Activated CD8-positive, alpha-beta T cell treated with anti-CD3 and anti-CD28 coated beads for 36 hours (primary cell): Measurements from ENCODE around the gene PHF13. TPM values are rescaled to one million over a fixed set of nuclear protein-coding genes. Genes with fewer than 3 reads are reported as not detected.
A peak's percentile ranks its signal among the peaks of the same experiment; 100 is the strongest.

ENCODE experiments used
- ATAC-seq: fragments of 200-7000 bp; cut with Tn5 transposase; one replicate; pipeline ENCODE4 v1.10.0; 2021; ENCODE audit warnings: mild to moderate bottlenecking, moderate library complexity
- CTCF ChIA-PET: fragments of 350-600 bp; sonication (Branson Sonifier 250); formaldehyde crosslinking; loops from one replicate; lab custom pipeline; 2021; ENCODE audit warnings: antibody characterized with exemption; lab: Charles Lee
- POLR2A ChIA-PET: fragments of 350-600 bp; sonication (Branson Sonifier 250); formaldehyde crosslinking; loops from one replicate; lab custom pipeline; 2021; ENCODE audit warnings: antibody characterized with exemption; lab: Charles Lee
- DNase-seq: peaks from one replicate; pipeline ENCODE4 v3.0.0-alpha.2; 2020
- H3K27ac Mint-ChIP-seq: one replicate; pipeline ENCODE4 v1.8.0; 2021; ENCODE audit warnings: mild to moderate bottlenecking, mixed read lengths
- H3K27me3 Mint-ChIP-seq: one replicate; pipeline ENCODE4 v1.8.0; 2021; ENCODE audit warnings: mixed read lengths
- H3K36me3 Mint-ChIP-seq: one replicate; pipeline ENCODE4 v1.8.0; 2021; ENCODE audit warnings: low read depth, mixed read lengths
- H3K4me1 Mint-ChIP-seq: one replicate; pipeline ENCODE4 v1.8.0; 2021; ENCODE audit warnings: low read depth, mixed read lengths
- H3K4me3 Mint-ChIP-seq: one replicate; pipeline ENCODE4 v1.8.0; 2021; ENCODE audit warnings: mild to moderate bottlenecking, moderate library complexity, mixed read lengths
- H3K9me3 Mint-ChIP-seq: one replicate; pipeline ENCODE4 v1.8.0; 2021; ENCODE audit warnings: mixed read lengths
- intact Hi-C: fragments of 100-400 bp; cut with micrococcal nuclease; formaldehyde crosslinking; loops from one replicate; pipeline ENCODE4 v1.10.0; 2022
- total RNA-seq, 2 experiments: library from RNA; stranded (reverse); gene quantifications; one replicate each; pipeline ENCODE4 v1.2.3, GENCODE V29; 2021
- TF ChIP-seq, protein P1 (sequence below): fragments of 200-600 bp; IDR thresholded peaks from one replicate; pipeline ENCODE4 v1.8.0; 2022; ENCODE audit warnings: antibody characterized with exemption, mild to moderate bottlenecking

The PHF13 gene
- total RNA-seq, 2 experiments from 2014 or later, result 12.5 to 14.8 TPM

- intact Hi-C loops, result loop anchor here (1.0 kb wide), 1 partner anchor 10 kb away; the partner anchor contains the start of gene PHF13
- peak overlapping the region; percentile 98 for H3K27ac Mint-ChIP-seq
- H3K4me3 Mint-ChIP-seq, result peak overlapping the region; percentile 82
- H3K9me3 Mint-ChIP-seq, result no peaks in the 10 kb centered on the region
- H3K36me3 Mint-ChIP-seq, result peaks cover 22% of the 10 kb centered on the region
- peaks cover 25% of the 10 kb centered on the region for H3K4me1 Mint-ChIP-seq
- CTCF ChIA-PET, result interaction anchor here (0.6 to 2.7 kb wide), 9 partner anchors 9 to 141 kb away, joined by 3 to 12 read pairs (median 3); partner anchors contain the start of genes DNAJC11, NOL9, PLEKHG5 and TAS1R1
- TF ChIP-seq, protein P1, sequence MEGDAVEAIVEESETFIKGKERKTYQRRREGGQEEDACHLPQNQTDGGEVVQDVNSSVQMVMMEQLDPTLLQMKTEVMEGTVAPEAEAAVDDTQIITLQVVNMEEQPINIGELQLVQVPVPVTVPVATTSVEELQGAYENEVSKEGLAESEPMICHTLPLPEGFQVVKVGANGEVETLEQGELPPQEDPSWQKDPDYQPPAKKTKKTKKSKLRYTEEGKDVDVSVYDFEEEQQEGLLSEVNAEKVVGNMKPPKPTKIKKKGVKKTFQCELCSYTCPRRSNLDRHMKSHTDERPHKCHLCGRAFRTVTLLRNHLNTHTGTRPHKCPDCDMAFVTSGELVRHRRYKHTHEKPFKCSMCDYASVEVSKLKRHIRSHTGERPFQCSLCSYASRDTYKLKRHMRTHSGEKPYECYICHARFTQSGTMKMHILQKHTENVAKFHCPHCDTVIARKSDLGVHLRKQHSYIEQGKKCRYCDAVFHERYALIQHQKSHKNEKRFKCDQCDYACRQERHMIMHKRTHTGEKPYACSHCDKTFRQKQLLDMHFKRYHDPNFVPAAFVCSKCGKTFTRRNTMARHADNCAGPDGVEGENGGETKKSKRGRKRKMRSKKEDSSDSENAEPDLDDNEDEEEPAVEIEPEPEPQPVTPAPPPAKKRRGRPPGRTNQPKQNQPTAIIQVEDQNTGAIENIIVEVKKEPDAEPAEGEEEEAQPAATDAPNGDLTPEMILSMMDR, result no peak
- DNase-seq, result peak; percentile 80
- H3K27me3 Mint-ChIP-seq, result no peaks in the 10 kb centered on the region
- POLR2A ChIA-PET, result interaction anchor here (0.8 to 7.0 kb wide), 9 partner anchors 10 to 138 kb away, joined by 3 to 59 read pairs (median 4); partner anchors contain the start of genes NOL9, PHF13, THAP3 and ZBTB48
- peak; percentile 24 for ATAC-seq
These were observed 10.2 kb upstream of the PHF13 start for GRCh38 chr1:6603238-6603914.

- intact Hi-C loops, result loop anchor here (1.0 kb wide), 1 partner anchor 9 kb away; the partner anchor contains the start of gene PHF13
- no peak for ATAC-seq
- H3K4me1 Mint-ChIP-seq, result peaks cover 22% of the 10 kb centered on the region
- no peaks in the 10 kb centered on the region for H3K27me3 Mint-ChIP-seq
- peaks cover 20% of the 10 kb centered on the region for H3K36me3 Mint-ChIP-seq
- no peak for DNase-seq
- TF ChIP-seq, protein P1, result peak; percentile 25
- H3K4me3 Mint-ChIP-seq, result peak overlapping the region; percentile 82
- H3K9me3 Mint-ChIP-seq, result no peaks in the 10 kb centered on the region
- H3K27ac Mint-ChIP-seq, result peak overlapping the region; percentile 98
- POLR2A ChIA-PET, result interaction anchor here (1.0 to 7.0 kb wide), 8 partner anchors 9 to 139 kb away, joined by 3 to 59 read pairs (median 4); partner anchors contain the start of genes NOL9, PHF13, THAP3 and ZBTB48
- CTCF ChIA-PET, result interaction anchor here (1.3 to 2.7 kb wide), 5 partner anchors 8 to 50 kb away, joined by 3 to 12 read pairs (median 4); partner anchors contain the start of genes NOL9 and TAS1R1
These were observed 9.5 kb upstream of the PHF13 start for GRCh38 chr1:6603915-6604558.

DNA sequence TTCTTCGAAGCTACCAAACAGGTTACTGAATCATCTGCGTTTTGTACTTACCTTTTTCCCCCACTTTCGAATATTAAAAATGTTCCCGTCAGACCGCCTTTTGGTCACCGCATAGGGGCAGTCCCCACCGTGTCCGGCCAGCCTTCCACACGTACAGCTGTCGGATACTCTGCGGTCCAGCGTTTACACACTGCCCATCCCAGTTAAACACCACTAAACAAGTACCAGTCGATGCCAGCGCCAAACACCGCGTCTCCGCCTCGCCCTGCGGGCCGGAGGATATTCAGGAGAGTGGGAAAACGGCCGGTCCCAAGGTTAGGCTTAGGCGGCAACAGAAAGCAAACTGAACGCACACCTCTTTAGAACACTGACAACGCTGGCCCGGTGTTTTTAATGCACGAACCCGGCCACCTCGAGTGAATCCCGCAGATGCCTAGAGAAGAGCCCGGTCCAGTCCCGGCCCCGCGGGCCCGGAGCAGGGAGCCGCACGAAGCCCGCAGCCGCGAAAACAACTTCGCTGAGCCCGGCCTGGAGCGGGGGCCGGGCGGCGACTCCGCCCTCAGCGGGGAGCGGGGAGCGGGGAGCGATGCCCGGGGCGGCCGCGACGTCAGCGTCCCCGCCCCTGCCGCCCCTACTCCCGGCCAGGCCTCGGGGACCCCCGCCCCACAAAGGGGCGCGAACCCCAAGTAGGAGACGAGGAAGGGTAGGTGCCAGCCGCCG is 730 bp upstream of the PHF13 start:
- Mint-ChIP-seq H3K27me3 (no peaks in the 10 kb centered on the region), H3K36me3 (peaks cover 5% of the 10 kb centered on the region), H3K4me1 (peaks cover 14% of the 10 kb centered on the region), H3K4me3 (peak overlapping the region; percentile 85), H3K9me3 (no peaks in the 10 kb centered on the region), H3K27ac (peak overlapping the region; percentile 83)
- DNase-seq, result peak; percentile 47
- ChIA-PET CTCF (interaction anchor here (0.9 to 1.1 kb wide), 2 partner anchors 9 to 34 kb away, joined by 3 to 5 read pairs; no protein-coding TSS in a partner anchor), POLR2A (interaction anchor here (1.0 to 3.4 kb wide), 5 partner anchors 11 to 219 kb away, joined by 3 to 46 read pairs (median 5); partner anchors contain the start of genes ACOT7, KLHL21, NOL9 and TAS1R1)
- TF ChIP-seq, protein P1, result no peak
- intact Hi-C loops, result loop anchor here (1.0 kb wide), 1 partner anchor 10 kb away; no protein-coding TSS in a partner anchor
- ATAC-seq, result peak; percentile 33

DNA sequence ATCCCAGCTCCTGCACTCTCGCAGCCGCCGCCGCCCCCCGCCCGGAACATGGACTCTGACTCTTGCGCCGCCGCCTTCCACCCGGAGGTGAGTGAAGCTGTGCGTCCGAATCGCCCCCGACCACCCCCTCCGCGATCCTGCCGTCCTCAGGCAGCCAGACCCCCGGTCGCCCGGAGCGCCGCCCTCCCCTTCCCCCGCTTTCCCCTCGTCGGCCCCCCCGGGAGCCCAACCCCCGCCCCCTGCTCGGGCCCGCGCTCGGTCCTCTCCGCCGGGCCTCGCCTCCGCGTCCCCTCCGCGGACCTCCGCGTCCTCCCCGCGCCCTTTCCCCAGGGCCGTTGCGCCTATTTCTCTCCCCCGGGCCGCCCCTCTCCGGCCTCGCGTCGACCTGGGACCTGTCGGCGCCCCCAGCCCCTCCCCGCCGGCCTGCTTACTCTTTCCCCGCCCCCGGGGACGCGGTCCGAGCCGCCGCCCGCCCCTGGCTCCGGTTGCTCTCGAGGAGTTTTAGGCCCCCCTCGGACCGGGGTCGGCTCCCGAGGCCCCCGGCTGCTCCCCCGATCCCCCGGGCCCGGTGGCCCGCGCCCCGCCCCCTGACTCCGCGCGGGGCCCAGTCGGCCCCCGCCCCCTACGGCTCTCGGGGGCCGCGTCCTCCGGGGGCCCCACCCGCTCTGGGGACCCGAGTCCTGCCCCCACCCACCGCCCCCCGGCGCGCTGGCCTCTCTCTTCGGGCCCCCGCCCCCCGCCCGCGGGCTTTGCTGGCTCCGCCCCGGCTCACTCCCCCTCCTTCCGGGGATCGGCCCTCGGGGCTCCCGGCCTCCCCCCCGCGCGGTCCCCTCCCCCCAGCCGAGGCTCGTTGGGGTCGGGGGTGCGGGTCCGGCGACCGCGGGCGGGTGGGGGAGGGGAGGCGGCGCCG is 743 bp downstream of the PHF13 start:
- peaks cover 14% of the 10 kb centered on the region for H3K4me1 Mint-ChIP-seq
- CTCF ChIA-PET, result no interaction called here
- intact Hi-C loops, result no loop called here
- H3K4me3 Mint-ChIP-seq, result peak overlapping the region; percentile 70
- H3K36me3 Mint-ChIP-seq, result peaks cover 11% of the 10 kb centered on the region
- H3K27me3 Mint-ChIP-seq, result no peaks in the 10 kb centered on the region
- DNase-seq (peak; percentile 73), ATAC-seq (peak; percentile 12)
- TF ChIP-seq, protein P1, result no peak
- H3K27ac Mint-ChIP-seq, result peak overlapping the region; percentile 70
- no peaks in the 10 kb centered on the region for H3K9me3 Mint-ChIP-seq
- POLR2A ChIA-PET, result interaction anchor here (1.0 to 3.4 kb wide), 4 partner anchors 10 to 221 kb away, joined by 3 to 46 read pairs (median 5); partner anchors contain the start of genes ACOT7, KLHL21 and THAP3
